Activated CD4-positive, alpha-beta T cell treated with anti-CD3 and anti-CD28 coated beads for 48 hours (primary cell): ENCODE measurements around the gene HECA.
"Not testable (repeated sequence)": the region's sequence is repeated elsewhere in the genome, so short reads cannot be mapped to it uniquely, and the experiment has no call there.

Experiments
- DNase-seq: peaks from one replicate; pipeline ENCODE4 v3.0.0-alpha.2; 2020

Gene HECA

GRCh38 chr6:139137706-139138105 lies 2.8 kb downstream of the HECA start:
- DNase-seq, result no peak

- DNase-seq, result not testable (repeated sequence)
Measured at GRCh38 chr6:139140854-139141253, 6.0 kb downstream of the HECA start.

- no peak for DNase-seq
Measured at GRCh38 chr6:139142262-139142661, 7.4 kb downstream of the HECA start.

- no peak for DNase-seq
Measured at GRCh38 chr6:139143111-139143510, 8.2 kb downstream of the HECA start.

GRCh38 chr6:139144490-139145085 lies 9.7 kb downstream of the HECA start:
- DNase-seq, result peak; percentile 66

GRCh38 chr6:139145661-139146060 lies 10.8 kb downstream of the HECA start:
- no peak for DNase-seq

GRCh38 chr6:139146317-139146726 lies 11.4 kb downstream of the HECA start:
- DNase-seq, result peak; percentile 54

- DNase-seq, result no peak
Measured at GRCh38 chr6:139147628-139148027, 12.7 kb downstream of the HECA start.

- DNase-seq, result no peak
Measured at GRCh38 chr6:139148557-139149235, 13.8 kb downstream of the HECA start.

GRCh38 chr6:139149383-139149782 lies 14.5 kb downstream of the HECA start:
- no peak for DNase-seq

- no peak for DNase-seq
Measured at GRCh38 chr6:139150920-139151319, 16.0 kb downstream of the HECA start.

- DNase-seq, result no peak
Measured at GRCh38 chr6:139151425-139152087, 16.7 kb downstream of the HECA start.

- DNase-seq, result no peak
Measured at GRCh38 chr6:139152088-139152891, 17.4 kb downstream of the HECA start.

GRCh38 chr6:139152892-139153271 lies 18.0 kb downstream of the HECA start:
- peak; percentile 51 for DNase-seq

- no peak for DNase-seq
Measured at GRCh38 chr6:139153855-139154254, 19.0 kb downstream of the HECA start.

- DNase-seq, result no peak
Measured at GRCh38 chr6:139154881-139155547, 20.1 kb downstream of the HECA start.

GRCh38 chr6:139156102-139156501 lies 21.2 kb downstream of the HECA start:
- DNase-seq, result no peak

- DNase-seq, result no peak
Measured at GRCh38 chr6:139156551-139156950, 21.7 kb downstream of the HECA start.

GRCh38 chr6:139157086-139157485 lies 22.2 kb downstream of the HECA start:
- not testable (repeated sequence) for DNase-seq

GRCh38 chr6:139159016-139159415 lies 24.1 kb downstream of the HECA start:
- no peak for DNase-seq

GRCh38 chr6:139161169-139161568 lies 26.3 kb downstream of the HECA start:
- DNase-seq, result peak; percentile 54

- DNase-seq, result peak; percentile 80
Measured at GRCh38 chr6:139161817-139162284, 27.0 kb downstream of the HECA start.

- peak; percentile 73 for DNase-seq
Measured at GRCh38 chr6:139164001-139164400, 29.1 kb downstream of the HECA start.
